ENCODE results near the gene SULT4A1.
A peak's percentile ranks its signal among the peaks of the same experiment; 100 is the strongest.

SULT4A1 gene

DNA sequence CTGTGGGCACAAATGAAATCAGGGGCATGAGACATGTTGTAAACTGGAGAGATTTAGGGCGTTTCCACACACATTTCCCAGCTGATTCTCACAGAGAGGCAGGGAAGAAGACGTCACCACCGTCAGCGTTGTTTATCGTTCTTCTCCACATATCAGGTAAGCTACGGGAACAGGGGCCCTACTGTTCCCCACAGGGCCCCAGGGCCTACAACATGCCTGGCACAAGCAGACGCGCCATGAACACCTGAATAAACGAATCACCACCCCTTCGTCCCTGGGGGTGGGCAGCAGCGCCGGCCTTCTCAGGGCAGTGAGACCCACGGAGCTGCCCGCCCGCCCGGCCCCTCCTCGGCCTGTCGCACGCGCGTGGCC lies 50.5 kb downstream of the SULT4A1 start:
- Histone ChIP-seq H3K36me3 (replicated peaks; ENCODE audit: insufficient read depth, low read length) (no peaks in the 10 kb centered on the region), H4K20me1 (ENCODE audit: insufficient read depth, low read length) (no peaks in the 10 kb centered on the region), H3K9me2 (replicated peaks; ENCODE audit: insufficient read depth, low read length) (no peaks in the 10 kb centered on the region), H3K27ac (ENCODE audit: low read length) (no peak overlapping the region), H3K27me3 (replicated peaks; ENCODE audit: insufficient read depth, low read length) (no peaks in the 10 kb centered on the region), H3F3A (ENCODE audit: insufficient read depth, low read length) (no peaks in the 10 kb centered on the region), H3K9ac (ENCODE audit: low read length) (peak overlapping the region; percentile 80), H3K4me1 (ENCODE audit: low read length) (peaks cover 10% of the 10 kb centered on the region), H3K4me3 (ENCODE audit: low read length) (peak overlapping the region; percentile 80), H2AFZ (ENCODE audit: low read length) (peak overlapping the region; percentile 91), H3K4me2 (ENCODE audit: low read depth, low read length) (peak overlapping the region; percentile 86), H3K79me2 (ENCODE audit: low read length) (peaks cover 8% of the 10 kb centered on the region; the same call in 1 of the 2 replicates), H3K9me3 (replicated peaks; ENCODE audit: insufficient read depth, low read length) (no peaks in the 10 kb centered on the region)
- TF ChIP-seq, protein P1, sequence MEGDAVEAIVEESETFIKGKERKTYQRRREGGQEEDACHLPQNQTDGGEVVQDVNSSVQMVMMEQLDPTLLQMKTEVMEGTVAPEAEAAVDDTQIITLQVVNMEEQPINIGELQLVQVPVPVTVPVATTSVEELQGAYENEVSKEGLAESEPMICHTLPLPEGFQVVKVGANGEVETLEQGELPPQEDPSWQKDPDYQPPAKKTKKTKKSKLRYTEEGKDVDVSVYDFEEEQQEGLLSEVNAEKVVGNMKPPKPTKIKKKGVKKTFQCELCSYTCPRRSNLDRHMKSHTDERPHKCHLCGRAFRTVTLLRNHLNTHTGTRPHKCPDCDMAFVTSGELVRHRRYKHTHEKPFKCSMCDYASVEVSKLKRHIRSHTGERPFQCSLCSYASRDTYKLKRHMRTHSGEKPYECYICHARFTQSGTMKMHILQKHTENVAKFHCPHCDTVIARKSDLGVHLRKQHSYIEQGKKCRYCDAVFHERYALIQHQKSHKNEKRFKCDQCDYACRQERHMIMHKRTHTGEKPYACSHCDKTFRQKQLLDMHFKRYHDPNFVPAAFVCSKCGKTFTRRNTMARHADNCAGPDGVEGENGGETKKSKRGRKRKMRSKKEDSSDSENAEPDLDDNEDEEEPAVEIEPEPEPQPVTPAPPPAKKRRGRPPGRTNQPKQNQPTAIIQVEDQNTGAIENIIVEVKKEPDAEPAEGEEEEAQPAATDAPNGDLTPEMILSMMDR (IDR thresholded peaks at IDR 0.05; ENCODE audit: low read length): no peak
- TF ChIP-seq EZH2phosphoT487 (IDR thresholded peaks at IDR 0.05; ENCODE audit: low read length) (no peak), EZH2 (optimal IDR thresholded peaks at IDR 0.05; ENCODE audit: low read depth, low read length) (no peak)
- peak; percentile 19 for DNase-seq

DNA sequence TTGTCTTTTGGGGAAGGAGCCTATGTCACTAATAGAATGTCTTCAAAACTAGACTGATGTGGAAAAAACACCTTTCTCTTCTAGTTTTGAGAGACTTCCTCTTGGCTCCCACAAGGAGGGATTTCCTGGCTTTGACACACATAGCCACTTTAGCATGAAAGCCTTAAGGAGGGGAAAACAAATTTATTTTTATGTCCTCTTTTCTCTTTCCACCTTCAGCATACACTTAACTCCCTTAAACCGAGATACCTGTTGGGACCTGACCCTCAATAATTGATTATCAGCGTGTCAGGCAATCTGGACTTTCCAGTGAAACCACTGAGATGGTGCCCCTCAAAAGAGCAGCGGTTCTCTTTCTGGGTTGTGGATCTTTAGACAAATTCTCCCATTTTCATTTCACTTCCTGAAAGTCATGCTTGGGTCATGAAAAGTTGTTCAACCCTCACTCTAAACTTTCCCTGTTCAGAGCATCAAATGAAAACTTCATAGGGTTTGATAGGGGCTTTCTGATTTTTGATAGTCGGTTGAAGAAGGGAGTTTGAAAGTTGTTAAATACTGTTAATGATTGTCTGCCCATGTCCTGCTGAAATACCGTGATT lies 59.3 kb downstream of the SULT4A1 start:
- no peak overlapping the region for H3K9ac ChIP-seq (ENCODE audit: low read length)
- no peaks in the 10 kb centered on the region for H3K36me3 ChIP-seq (replicated peaks; ENCODE audit: insufficient read depth, low read length)
- no peaks in the 10 kb centered on the region for H3K27me3 ChIP-seq (replicated peaks; ENCODE audit: insufficient read depth, low read length)
- H3K4me3 ChIP-seq (ENCODE audit: low read length): no peak overlapping the region
- no peak for DNase-seq
- H3F3A ChIP-seq (ENCODE audit: insufficient read depth, low read length): no peaks in the 10 kb centered on the region
- H3K9me3 ChIP-seq (replicated peaks; ENCODE audit: insufficient read depth, low read length): no peaks in the 10 kb centered on the region
- no peak overlapping the region for H3K27ac ChIP-seq (ENCODE audit: low read length)
- H3K79me2 ChIP-seq (ENCODE audit: low read length): no peaks in the 10 kb centered on the region
- no peak overlapping the region for H3K4me2 ChIP-seq (ENCODE audit: low read depth, low read length)
- H4K20me1 ChIP-seq (ENCODE audit: insufficient read depth, low read length): no peaks in the 10 kb centered on the region
- H2AFZ ChIP-seq (ENCODE audit: low read length): no peak overlapping the region
- H3K4me1 ChIP-seq (ENCODE audit: low read length): no peaks in the 10 kb centered on the region
- TF ChIP-seq, protein P1 (IDR thresholded peaks at IDR 0.05; ENCODE audit: low read length): no peak
- TF ChIP-seq EZH2phosphoT487 (IDR thresholded peaks at IDR 0.05; ENCODE audit: low read length) (no peak), EZH2 (optimal IDR thresholded peaks at IDR 0.05; ENCODE audit: low read depth, low read length) (no peak)
- H3K9me2 ChIP-seq (replicated peaks; ENCODE audit: insufficient read depth, low read length): no peaks in the 10 kb centered on the region

DNA sequence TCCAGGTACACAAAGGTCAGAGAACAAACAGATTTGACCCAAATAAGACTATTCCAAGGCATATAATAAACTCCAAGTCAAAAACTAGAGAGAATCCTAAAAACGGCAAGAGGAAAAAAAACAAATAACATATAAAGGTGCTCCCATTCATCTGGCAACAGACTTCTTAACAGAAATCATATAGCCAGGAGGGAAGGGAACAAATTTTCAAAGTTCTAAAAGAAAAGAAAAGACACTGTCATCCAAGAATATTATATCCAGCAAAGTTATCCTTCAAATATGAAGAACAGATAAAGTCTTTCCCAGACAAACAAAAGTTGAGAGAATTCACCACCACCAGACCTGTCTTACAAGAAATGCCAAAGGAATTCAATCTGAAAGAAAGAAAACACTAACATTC lies 61.3 kb downstream of the SULT4A1 start:
- H3K4me2 ChIP-seq (ENCODE audit: low read depth, low read length): no peak overlapping the region
- H3K4me1 ChIP-seq (ENCODE audit: low read length): no peaks in the 10 kb centered on the region
- no peak overlapping the region for H3K4me3 ChIP-seq (ENCODE audit: low read length)
- H3K9ac ChIP-seq (ENCODE audit: low read length): no peak overlapping the region
- TF ChIP-seq, protein P1 (IDR thresholded peaks at IDR 0.05; ENCODE audit: low read length): no peak
- DNase-seq: no peak
- H3K36me3 ChIP-seq (replicated peaks; ENCODE audit: insufficient read depth, low read length): no peaks in the 10 kb centered on the region
- H3K79me2 ChIP-seq (ENCODE audit: low read length): no peaks in the 10 kb centered on the region
- no peaks in the 10 kb centered on the region for H4K20me1 ChIP-seq (ENCODE audit: insufficient read depth, low read length)
- H3K27ac ChIP-seq (ENCODE audit: low read length): no peak overlapping the region
- no peaks in the 10 kb centered on the region for H3K9me2 ChIP-seq (replicated peaks; ENCODE audit: insufficient read depth, low read length)
- H2AFZ ChIP-seq (ENCODE audit: low read length): no peak overlapping the region
- no peaks in the 10 kb centered on the region for H3F3A ChIP-seq (ENCODE audit: insufficient read depth, low read length)
- no peaks in the 10 kb centered on the region for H3K27me3 ChIP-seq (replicated peaks; ENCODE audit: insufficient read depth, low read length)
- no peaks in the 10 kb centered on the region for H3K9me3 ChIP-seq (replicated peaks; ENCODE audit: insufficient read depth, low read length)
